ENCODE measurements around the gene SEC11A. TPM values are rescaled to one million over a fixed set of nuclear protein-coding genes. Genes with fewer than 3 reads are reported as not detected.
A peak's percentile ranks its signal among the peaks of the same experiment; 100 is the strongest.

SEC11A gene
- total RNA-seq, 1 donor from 2014 or later: 589 TPM

DNA sequence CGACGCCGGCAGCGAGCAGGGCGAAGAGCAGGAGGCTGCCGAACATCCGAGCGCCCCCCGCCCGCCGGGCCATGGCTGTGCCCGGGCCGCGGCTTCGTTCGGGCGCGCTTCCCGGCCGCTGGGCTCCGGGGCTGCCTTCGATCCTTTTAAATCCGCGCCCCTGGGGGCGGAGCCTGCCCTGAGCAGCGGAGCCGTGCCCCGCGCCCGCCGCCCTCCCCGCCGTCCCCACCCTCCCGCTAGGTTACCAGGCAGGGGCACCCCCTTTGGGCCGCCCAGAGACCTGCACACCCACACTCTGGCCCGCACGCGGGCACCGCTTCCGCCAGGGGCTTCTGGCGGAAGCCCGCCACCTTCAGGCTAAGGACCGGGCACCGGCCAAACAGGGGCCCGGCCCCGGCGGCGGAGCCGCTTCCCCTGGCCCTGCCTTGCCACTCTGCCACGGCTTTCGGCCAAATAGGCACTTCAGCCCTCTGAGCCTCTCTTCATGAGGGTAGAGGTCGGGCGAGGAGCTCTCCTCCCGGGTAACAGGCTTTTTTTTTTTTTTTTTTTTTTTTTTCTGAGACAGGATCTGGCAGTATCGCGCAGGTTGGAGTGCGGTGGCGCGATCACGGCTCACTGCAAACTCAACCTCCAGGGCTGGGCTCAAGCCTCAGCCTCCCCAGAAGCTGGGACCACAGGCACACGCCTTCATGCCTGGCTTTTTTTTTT lies 57.7 kb downstream of the SEC11A start, which contains the start of gene NMB:
Gene NMB, minus strand, starts transcription at position 120 of the 708 bp plus-strand sequence. Its CDS starts 47 bp downstream, at position 73.
- Histone ChIP-seq H3K4me1 (peaks cover 16% of the 10 kb centered on the region), H3K4me3 (peak within 1 kb of the TSS; percentile 59), H3K27me3 (peaks cover 20% of the 10 kb centered on the region), H3K27ac (no peak within 1 kb of the TSS), H3K36me3 (no peaks in the 10 kb centered on the region), H3K79me2 (ENCODE audit: low read depth) (peaks cover 8% of the 10 kb centered on the region), H4K20me1 (ENCODE audit: low read depth) (peaks cover 4% of the 10 kb centered on the region), H3K9ac (no peak within 1 kb of the TSS), H3F3A (ENCODE audit: low read depth) (peaks cover 51% of the 10 kb centered on the region), H3K4me2 (peak within 1 kb of the TSS; percentile 88), H3K9me3 (ENCODE audit: low read depth) (no peaks in the 10 kb centered on the region), H2AFZ (replicated peaks) (peak within 1 kb of the TSS; percentile 92)
- TF ChIP-seq, protein P1, sequence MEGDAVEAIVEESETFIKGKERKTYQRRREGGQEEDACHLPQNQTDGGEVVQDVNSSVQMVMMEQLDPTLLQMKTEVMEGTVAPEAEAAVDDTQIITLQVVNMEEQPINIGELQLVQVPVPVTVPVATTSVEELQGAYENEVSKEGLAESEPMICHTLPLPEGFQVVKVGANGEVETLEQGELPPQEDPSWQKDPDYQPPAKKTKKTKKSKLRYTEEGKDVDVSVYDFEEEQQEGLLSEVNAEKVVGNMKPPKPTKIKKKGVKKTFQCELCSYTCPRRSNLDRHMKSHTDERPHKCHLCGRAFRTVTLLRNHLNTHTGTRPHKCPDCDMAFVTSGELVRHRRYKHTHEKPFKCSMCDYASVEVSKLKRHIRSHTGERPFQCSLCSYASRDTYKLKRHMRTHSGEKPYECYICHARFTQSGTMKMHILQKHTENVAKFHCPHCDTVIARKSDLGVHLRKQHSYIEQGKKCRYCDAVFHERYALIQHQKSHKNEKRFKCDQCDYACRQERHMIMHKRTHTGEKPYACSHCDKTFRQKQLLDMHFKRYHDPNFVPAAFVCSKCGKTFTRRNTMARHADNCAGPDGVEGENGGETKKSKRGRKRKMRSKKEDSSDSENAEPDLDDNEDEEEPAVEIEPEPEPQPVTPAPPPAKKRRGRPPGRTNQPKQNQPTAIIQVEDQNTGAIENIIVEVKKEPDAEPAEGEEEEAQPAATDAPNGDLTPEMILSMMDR (IDR thresholded peaks at IDR 0.05): peak; percentile 74
- TF ChIP-seq EZH2 (IDR thresholded peaks at IDR 0.05): no peak
- Mint-ChIP-seq H3K9me3 (no peaks in the 10 kb centered on the region), H3K27me3 (ENCODE audit: insufficient read depth, low read depth) (no peaks in the 10 kb centered on the region), H3K4me3 (peak within 1 kb of the TSS; percentile 81), H3K4me1 (peaks cover 32% of the 10 kb centered on the region), H3K36me3 (no peaks in the 10 kb centered on the region), H3K27ac (peak within 1 kb of the TSS; percentile 62)
- peak; percentile 97 for DNase-seq (ENCODE audit: low spot score)

DNA sequence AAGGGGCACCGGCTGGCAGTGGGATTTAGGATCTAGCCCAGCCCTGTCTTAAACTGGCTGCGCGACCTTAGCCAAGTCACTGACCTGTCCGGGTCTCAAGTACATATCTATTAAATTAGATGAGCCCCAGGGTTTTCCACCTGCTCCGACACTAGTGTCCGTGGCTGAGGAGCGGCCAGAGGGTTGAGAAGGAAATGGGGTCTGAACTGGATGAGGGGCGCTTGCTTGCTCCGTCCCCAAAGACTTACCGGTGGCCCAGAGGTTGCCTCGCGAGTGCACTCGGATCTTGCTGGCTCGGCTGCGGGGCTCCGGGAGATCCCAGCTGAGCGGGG lies 58.2 kb downstream of the SEC11A start:
- peak overlapping the region; percentile 62 for H3K27ac Mint-ChIP-seq
- no peak for DNase-seq (ENCODE audit: low spot score)
- peak overlapping the region; percentile 92 for H2AFZ ChIP-seq (replicated peaks)

GRCh38 chr15:84656972-84657371 lies 59.0 kb downstream of the SEC11A start:
- Histone ChIP-seq H3K36me3 (no peaks in the 10 kb centered on the region), H3K9ac (no peak overlapping the region), H3K9me3 (ENCODE audit: low read depth) (no peaks in the 10 kb centered on the region), H3K27me3 (peaks cover 20% of the 10 kb centered on the region), H3K4me2 (no peak overlapping the region), H2AFZ (replicated peaks) (no peak overlapping the region), H3K27ac (no peak overlapping the region), H3K4me3 (no peak overlapping the region), H4K20me1 (ENCODE audit: low read depth) (peaks cover 7% of the 10 kb centered on the region), H3K79me2 (ENCODE audit: low read depth) (peaks cover 20% of the 10 kb centered on the region), H3K4me1 (peaks cover 16% of the 10 kb centered on the region), H3F3A (ENCODE audit: low read depth) (peaks cover 51% of the 10 kb centered on the region)
- no peak for DNase-seq (ENCODE audit: low spot score)
- Mint-ChIP-seq H3K27me3 (ENCODE audit: insufficient read depth, low read depth) (peaks cover 2% of the 10 kb centered on the region), H3K9me3 (no peaks in the 10 kb centered on the region), H3K4me1 (peaks cover 38% of the 10 kb centered on the region), H3K27ac (no peak overlapping the region), H3K36me3 (peaks cover 5% of the 10 kb centered on the region), H3K4me3 (peak overlapping the region; percentile 81)
- TF ChIP-seq EZH2phosphoT487 (IDR thresholded peaks at IDR 0.05): no peak
- TF ChIP-seq EZH2 (IDR thresholded peaks at IDR 0.05): no peak
- TF ChIP-seq, protein P1 (IDR thresholded peaks at IDR 0.05): no peak

More for the DNA sequence above, 58.2 kb downstream of the SEC11A start:
- Histone ChIP-seq H3K79me2 (ENCODE audit: low read depth) (peaks cover 13% of the 10 kb centered on the region), H3F3A (ENCODE audit: low read depth) (peaks cover 51% of the 10 kb centered on the region), H3K9me3 (ENCODE audit: low read depth) (no peaks in the 10 kb centered on the region), H3K9ac (no peak overlapping the region), H3K36me3 (no peaks in the 10 kb centered on the region), H4K20me1 (ENCODE audit: low read depth) (peaks cover 4% of the 10 kb centered on the region), H3K4me3 (peak overlapping the region; percentile 59), H3K4me1 (peaks cover 16% of the 10 kb centered on the region), H3K27me3 (peaks cover 20% of the 10 kb centered on the region), H3K4me2 (peak overlapping the region; percentile 88), H3K27ac (no peak overlapping the region)
- TF ChIP-seq EZH2phosphoT487 (IDR thresholded peaks at IDR 0.05) (no peak), EZH2 (IDR thresholded peaks at IDR 0.05) (no peak)
- TF ChIP-seq, protein P1 (IDR thresholded peaks at IDR 0.05): no peak
- Mint-ChIP-seq H3K36me3 (no peaks in the 10 kb centered on the region), H3K4me3 (peak overlapping the region; percentile 81), H3K27me3 (ENCODE audit: insufficient read depth, low read depth) (no peaks in the 10 kb centered on the region), H3K4me1 (peaks cover 34% of the 10 kb centered on the region), H3K9me3 (no peaks in the 10 kb centered on the region)

Measured in neural progenitor cell (in vitro differentiated cells).